Progenitor cell of endocrine pancreas (in vitro differentiated cells): ENCODE results near the gene ATRIP. TPM values are rescaled to one million over a fixed set of nuclear protein-coding genes. Genes with fewer than 3 reads are reported as not detected.

ENCODE experiments used
- DNase-seq: peaks from one replicate; pipeline ENCODE4 v3.0.0; 2021; ENCODE audit warnings: low spot score; ENCODE audit not compliant: unreplicated experiment
- H3K27ac Mint-ChIP-seq: 2 replicates; pipeline ENCODE4 v1.8.0; 2021; ENCODE audit warnings: mild to moderate bottlenecking, moderate library complexity, mixed read lengths
- H3K27me3 Mint-ChIP-seq: 2 replicates; pipeline ENCODE4 v1.8.0; 2021; ENCODE audit warnings: mixed read lengths
- H3K36me3 Mint-ChIP-seq: 2 replicates; pipeline ENCODE4 v1.8.0; 2022; ENCODE audit warnings: mixed read lengths; ENCODE audit not compliant: insufficient read depth
- H3K4me1 Mint-ChIP-seq: 2 replicates; pipeline ENCODE4 v1.8.0; 2021; ENCODE audit warnings: low read depth, mixed read lengths
- H3K4me3 Mint-ChIP-seq: 2 replicates; pipeline ENCODE4 v1.8.0; 2021; ENCODE audit warnings: low read depth, mild to moderate bottlenecking, moderate library complexity, mixed read lengths
- H3K9me3 Mint-ChIP-seq: 2 replicates; pipeline ENCODE4 v1.8.0; 2021; ENCODE audit warnings: low read depth, mixed read lengths
- CTCF ChIP-seq: fragments of 200-600 bp; sonication (generic); IDR thresholded peaks from one replicate; pipeline ENCODE4 v1.5.0; 2021; ENCODE audit warnings: antibody characterized with exemption, mild to moderate bottlenecking; ENCODE audit not compliant: unreplicated experiment
- total RNA-seq: library from RNA; stranded (reverse); gene quantifications from 2 replicates; pipeline ENCODE4 v1.2.1, GENCODE V29; 2021

ATRIP gene
- total RNA-seq, 1 donor from 2014 or later = 13.8 TPM

GRCh38 chr3:48429960-48430707, 16.4 kb upstream of the ATRIP start, which contains the start of gene PLXNB1:
PLXNB1 (minus strand) TSS chr3:48430086; CDS start chr3:48424611, 5,475 bp downstream.
- Mint-ChIP-seq H3K36me3 (peaks cover 8% of the 10 kb centered on the region), H3K9me3 (no peaks in the 10 kb centered on the region), H3K27ac (peak within 1 kb of the TSS; percentile 98), H3K4me1 (peaks cover 50% of the 10 kb centered on the region), H3K27me3 (no peaks in the 10 kb centered on the region), H3K4me3 (peak within 1 kb of the TSS; percentile 90)
- TF ChIP-seq CTCF = no peak
- peak; percentile 69 for DNase-seq

GRCh38 chr3:48430708-48431101, 15.8 kb upstream of the ATRIP start:
- Mint-ChIP-seq H3K4me3 (peak overlapping the region; percentile 90), H3K9me3 (no peaks in the 10 kb centered on the region), H3K4me1 (peaks cover 46% of the 10 kb centered on the region), H3K36me3 (peaks cover 7% of the 10 kb centered on the region), H3K27me3 (no peaks in the 10 kb centered on the region), H3K27ac (peak overlapping the region; percentile 98)
- no peak for TF ChIP-seq CTCF
- no peak for DNase-seq

- H3K36me3 Mint-ChIP-seq = peaks cover 5% of the 10 kb centered on the region
- H3K4me3 Mint-ChIP-seq = peak overlapping the region; percentile 90
- no peak for TF ChIP-seq CTCF
- no peaks in the 10 kb centered on the region for H3K9me3 Mint-ChIP-seq
- H3K27ac Mint-ChIP-seq = peak overlapping the region; percentile 98
- no peaks in the 10 kb centered on the region for H3K27me3 Mint-ChIP-seq
- DNase-seq = no peak
- peaks cover 40% of the 10 kb centered on the region for H3K4me1 Mint-ChIP-seq
Observed at GRCh38 chr3:48431224-48432029, 15.1 kb upstream of the ATRIP start.

- Mint-ChIP-seq H3K27ac (peak overlapping the region; percentile 51), H3K9me3 (no peaks in the 10 kb centered on the region), H3K4me3 (no peak overlapping the region), H3K27me3 (no peaks in the 10 kb centered on the region), H3K4me1 (peaks cover 30% of the 10 kb centered on the region), H3K36me3 (peaks cover 3% of the 10 kb centered on the region)
- no peak for DNase-seq
- peak; percentile 26 for TF ChIP-seq CTCF
Observed at GRCh38 chr3:48432411-48433371, 13.8 kb upstream of the ATRIP start.
